ENCODE results near the gene FOXRED1.
A peak's percentile ranks its signal among the peaks of the same experiment; 100 is the strongest.
"Not testable (repeated sequence)": the region's sequence is repeated elsewhere in the genome, so short reads cannot be mapped to it uniquely, and the experiment has no call there.

The FOXRED1 gene

DNA sequence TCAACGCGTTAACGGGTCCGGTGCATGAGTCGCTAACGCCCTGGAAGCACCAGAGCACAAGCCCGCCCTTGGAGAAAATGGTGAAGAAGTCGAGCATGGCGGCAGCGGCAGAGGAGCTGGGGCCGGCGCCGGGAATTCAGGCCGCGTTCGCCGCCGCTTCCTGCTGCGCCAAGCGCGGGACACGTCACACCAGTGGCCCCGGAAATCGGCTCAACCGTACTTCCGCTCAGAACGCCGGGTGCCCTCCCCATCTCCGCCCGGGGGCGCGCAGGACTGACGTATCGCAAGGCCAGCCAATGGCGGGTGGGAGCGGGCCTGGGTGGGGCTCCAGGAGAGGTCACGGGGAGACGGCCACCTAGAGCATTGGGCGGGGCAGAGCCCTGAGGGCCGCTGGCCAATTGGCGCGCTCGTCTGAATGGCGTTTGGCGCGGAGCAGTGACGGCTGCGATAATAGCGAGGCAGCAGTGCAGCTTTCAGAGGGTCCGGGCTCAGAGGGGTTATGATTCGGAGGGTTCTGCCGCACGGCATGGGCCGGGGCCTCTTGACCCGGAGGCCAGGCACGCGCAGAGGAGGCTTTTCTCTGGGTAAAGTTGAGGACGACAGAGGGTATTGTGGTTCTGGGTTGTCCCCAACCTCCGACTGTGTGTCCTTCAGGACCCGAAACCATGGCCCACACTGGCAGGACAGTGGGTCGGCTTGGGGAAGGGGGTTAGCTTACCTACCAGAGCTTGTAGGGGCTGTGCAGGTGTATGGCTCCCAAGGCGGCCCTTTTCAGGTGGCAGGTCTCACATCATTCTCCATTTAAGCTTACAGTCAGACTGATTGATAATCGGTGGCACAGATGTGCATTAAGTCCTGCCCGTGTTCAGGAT is at the start of gene FOXRED1, which contains the start of gene SRPRA:
Gene FOXRED1, plus strand, starts transcription at position 447 of the 872 bp plus-strand sequence. Its CDS starts 53 bp downstream, at position 500.
Gene SRPRA, minus strand, starts transcription at position 188 of the 872 bp plus-strand sequence. Its CDS starts 91 bp downstream, at position 97.
- DNase-seq (ENCODE audit: low read depth), result peak; percentile 100

- DNase-seq (ENCODE audit: low read depth), result no peak
Observed at GRCh38 chr11:126219547-126219946, 49.4 kb upstream of the FOXRED1 start.

GRCh38 chr11:126224647-126225294 is 44.2 kb upstream of the FOXRED1 start:
- no peak for DNase-seq (ENCODE audit: low read depth)

DNA sequence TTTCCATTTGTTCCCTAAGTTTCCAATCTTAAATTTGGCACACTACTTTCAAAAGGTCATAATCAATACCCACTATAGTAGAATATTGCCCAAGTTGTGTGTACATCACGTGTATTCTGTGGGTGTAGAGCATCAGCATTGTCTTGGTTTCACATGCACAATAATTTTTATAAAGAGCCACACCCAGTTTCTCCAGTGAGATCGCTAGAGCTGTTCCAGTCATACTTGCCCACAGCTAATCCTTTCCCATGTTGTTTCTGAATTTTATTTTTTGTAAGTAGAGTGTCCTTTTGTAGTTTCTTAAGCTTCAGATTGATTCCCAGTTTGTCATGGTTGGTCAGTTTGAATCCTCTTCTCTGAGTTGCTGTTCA is 43.7 kb upstream of the FOXRED1 start:
- DNase-seq (ENCODE audit: low read depth), result no peak

DNA sequence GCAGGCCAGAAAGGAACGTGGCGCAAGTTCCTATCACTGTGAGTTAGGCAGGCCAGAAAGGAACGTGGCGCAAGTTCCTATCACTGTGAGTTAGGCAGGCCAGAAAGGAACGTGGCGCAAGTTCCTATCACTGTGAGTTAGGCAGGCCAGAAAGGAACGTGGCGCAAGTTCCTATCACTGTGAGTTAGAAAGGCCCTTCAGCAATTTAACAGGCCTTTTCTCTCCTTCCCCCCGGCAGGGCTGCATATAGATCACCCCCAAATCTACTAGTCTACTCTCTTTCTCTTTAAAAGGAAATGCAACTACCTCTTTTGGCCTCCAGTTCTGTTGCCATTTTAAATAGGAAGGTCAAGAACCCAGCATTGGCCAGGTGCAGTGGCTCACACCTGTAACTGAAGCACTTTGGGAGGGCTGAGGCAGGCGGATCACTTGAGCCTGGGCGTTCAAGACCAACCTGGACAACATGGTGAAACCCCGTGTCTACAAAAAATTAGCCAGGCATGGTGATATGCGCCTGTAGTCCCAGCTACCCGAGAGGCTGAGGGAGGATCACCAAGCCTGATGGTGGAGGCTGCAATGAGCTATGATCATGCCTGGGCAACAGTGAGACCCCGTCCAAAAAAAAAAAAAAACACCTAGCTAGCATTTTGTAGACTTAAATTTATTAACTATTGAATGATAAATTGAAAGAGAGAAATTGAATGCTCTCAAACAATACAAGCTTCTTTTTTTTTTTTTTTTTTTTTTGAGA is 42.4 kb upstream of the FOXRED1 start:
- no peak for DNase-seq (ENCODE audit: low read depth)

DNA sequence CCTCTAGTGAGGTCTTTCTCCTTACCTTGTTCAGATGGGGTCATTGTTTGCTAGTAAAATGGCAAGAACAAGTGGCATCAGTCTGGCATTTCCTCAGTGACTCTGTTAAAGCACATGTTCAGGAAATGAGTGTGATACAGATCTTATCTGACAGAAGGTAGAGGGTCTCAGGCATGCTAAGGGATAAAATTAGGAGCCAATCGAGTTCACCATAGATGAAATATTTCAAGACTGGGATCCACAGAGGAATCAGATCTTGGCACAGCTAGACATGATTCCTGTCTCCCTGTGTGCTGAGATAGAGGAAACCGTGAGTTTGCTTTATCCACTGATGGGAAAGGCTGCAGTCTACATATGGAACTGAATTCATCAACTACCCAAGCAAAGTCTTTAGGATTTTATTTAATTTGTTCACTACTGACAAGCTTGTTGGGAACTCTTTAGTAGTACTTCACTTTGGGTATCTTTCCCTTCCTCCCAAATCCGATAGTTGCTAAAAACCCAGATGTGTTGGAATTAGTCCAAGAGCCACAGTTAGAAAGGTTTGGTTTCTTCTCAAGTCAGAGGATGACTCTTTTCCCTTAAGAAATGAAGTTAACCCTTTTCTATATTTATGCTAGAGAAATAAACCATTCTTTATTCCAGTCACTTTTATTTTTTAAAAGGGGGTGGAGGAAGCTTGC is 39.0 kb upstream of the FOXRED1 start:
- DNase-seq (ENCODE audit: low read depth), result no peak

- no peak for DNase-seq (ENCODE audit: low read depth)
Observed at GRCh38 chr11:126231725-126232459, 37.1 kb upstream of the FOXRED1 start.

DNA sequence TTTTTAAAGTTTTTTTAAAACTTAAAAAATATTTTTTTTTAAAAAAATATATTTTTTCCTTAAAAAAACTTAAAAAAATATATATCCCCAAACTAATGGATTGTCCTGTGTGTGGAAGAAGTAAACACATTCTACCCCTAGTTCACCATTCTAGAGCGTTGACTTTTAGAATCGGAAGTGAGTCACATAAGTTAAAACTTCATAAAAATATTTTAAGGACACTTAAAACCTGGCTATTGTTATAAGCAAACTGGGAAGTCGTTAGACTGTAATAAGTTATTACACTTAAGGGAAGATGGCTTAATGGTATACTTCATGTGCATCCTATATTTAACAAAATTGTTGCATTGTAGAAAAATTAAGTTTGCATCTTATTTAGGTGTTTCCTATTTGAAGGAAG is 36.3 kb upstream of the FOXRED1 start:
- DNase-seq (ENCODE audit: low read depth), result no peak

- no peak for DNase-seq (ENCODE audit: low read depth)
Observed at GRCh38 chr11:126233391-126233790, 35.6 kb upstream of the FOXRED1 start.

DNA sequence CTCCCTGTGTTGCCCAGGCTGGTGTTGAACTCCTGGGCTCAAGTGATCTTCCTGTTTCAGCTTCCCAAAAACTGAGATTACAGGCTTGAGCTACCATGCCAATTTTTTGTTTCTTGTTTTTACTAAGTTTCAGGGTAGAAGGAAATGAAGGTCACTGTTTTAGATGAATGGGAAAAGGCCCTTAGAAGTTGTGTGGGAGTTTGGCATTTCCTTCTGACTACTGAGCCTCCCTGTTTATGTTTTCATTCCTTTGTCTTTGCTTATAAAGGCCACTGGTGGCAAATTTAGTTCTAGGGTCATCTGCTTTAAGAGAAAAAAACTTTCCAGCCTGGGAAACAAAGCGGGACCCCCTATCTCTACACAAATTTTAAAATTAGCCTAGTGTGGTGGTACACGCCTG is 22.3 kb upstream of the FOXRED1 start:
- no peak for DNase-seq (ENCODE audit: low read depth)

DNA sequence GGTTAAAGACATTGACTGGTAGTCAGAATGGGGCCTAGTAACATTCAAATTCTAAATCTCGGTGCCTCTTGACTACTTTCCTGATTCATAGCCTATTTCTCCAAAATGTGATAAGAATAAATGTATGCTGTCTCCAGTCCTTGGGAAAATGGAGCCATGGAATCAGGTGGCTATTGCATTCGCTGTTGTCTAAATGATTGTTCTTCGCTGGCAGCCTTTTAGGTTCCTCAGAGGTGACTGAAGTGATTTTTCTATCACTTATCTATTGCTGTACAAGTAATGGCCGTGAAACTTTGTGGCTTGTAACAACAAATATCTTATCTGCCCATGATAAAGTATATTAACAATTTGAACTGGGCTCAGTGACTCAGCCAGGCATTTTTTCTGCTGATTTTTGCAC is 15.7 kb upstream of the FOXRED1 start:
- no peak for DNase-seq (ENCODE audit: low read depth)

- no peak for DNase-seq (ENCODE audit: low read depth)
Observed at GRCh38 chr11:126254819-126255218, 14.1 kb upstream of the FOXRED1 start.

- not testable (repeated sequence) for DNase-seq (ENCODE audit: low read depth)
Observed at GRCh38 chr11:126255507-126255906, 13.4 kb upstream of the FOXRED1 start.

DNA sequence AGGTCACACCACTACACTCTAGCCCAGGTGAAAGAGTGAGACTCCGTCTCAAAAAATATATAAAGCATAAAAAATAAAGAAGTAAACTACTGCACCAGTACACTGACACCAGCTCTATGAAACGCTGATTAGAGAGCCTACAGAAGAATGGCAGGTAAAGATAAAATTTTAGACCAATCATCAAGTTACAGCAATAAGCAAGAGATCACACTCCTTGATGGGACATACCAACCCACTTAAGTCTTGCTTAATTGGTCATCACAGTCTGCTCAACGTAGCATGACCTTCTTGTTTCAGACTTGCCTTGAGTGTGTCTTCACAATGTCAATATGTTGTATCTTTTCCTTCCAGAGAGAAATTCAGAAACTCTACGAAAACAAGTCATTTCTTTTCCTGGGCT is 12.7 kb upstream of the FOXRED1 start:
- no peak for DNase-seq (ENCODE audit: low read depth)

DNA sequence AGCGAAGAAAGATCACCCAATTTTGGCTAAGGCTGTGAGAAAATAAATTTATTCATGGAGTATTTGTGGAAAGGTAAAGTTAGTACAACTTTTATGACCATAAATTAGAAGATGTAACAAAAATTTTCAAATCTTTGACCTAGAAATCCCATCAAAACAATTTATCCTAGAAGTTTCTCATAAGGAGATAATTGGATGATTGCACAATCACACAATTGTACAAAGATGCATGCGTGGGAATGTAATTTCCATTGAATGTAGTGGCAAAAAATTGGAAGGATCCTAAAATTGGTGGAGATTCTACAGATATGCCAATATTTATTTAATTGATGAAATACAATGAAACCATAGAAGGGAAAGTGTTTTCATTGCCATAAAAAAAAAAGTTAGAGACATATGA is 11.8 kb upstream of the FOXRED1 start:
- no peak for DNase-seq (ENCODE audit: low read depth)

GRCh38 chr11:126257764-126258163 is 11.2 kb upstream of the FOXRED1 start:
- DNase-seq (ENCODE audit: low read depth), result no peak

DNA sequence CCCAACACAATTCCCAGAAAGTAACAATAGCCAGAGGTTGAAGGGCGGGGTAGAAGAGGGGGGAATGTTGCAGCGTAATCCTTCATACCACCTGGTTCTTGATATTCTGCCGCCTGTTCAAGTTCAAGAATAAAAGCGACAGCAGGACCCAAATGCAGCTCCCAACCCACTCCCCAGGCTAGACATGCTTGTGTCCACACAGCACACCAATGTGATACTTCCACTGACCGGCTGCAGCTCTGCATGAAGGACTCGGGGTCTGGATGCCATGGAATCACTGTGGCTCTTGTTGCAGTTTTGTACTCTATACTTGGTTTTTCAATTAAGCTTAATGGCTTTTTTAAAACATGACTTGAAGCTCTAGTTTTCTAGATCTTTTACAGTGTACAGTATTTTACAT is 6.7 kb upstream of the FOXRED1 start:
- no peak for DNase-seq (ENCODE audit: low read depth)

GRCh38 chr11:126263489-126263888 is 5.5 kb upstream of the FOXRED1 start:
- DNase-seq (ENCODE audit: low read depth), result no peak

DNA sequence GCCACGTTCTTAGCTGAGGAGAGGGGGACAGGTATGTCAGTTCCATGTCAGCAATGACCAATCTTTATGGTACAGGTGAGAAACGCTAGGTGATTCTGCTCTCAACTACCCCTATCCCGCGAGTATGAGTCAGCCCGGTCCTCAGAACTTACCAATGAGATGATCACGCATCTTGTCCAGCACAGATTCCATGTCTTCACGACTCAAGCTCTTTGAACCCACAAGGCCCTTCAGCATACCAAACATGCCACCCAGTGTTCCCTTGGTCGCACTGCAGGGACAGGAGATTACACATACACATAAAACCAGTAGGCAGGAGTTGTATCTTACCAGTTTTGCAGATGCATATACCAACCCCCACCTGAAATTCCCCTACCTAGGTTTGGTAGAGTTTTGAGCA is 3.1 kb upstream of the FOXRED1 start:
- no peak for DNase-seq (ENCODE audit: low read depth)

GRCh38 chr11:126267650-126268049 is 1.3 kb upstream of the FOXRED1 start:
- no peak for DNase-seq (ENCODE audit: low read depth)

GRCh38 chr11:126268361-126268707 is 620 bp upstream of the FOXRED1 start:
- no peak for DNase-seq (ENCODE audit: low read depth)

DNA sequence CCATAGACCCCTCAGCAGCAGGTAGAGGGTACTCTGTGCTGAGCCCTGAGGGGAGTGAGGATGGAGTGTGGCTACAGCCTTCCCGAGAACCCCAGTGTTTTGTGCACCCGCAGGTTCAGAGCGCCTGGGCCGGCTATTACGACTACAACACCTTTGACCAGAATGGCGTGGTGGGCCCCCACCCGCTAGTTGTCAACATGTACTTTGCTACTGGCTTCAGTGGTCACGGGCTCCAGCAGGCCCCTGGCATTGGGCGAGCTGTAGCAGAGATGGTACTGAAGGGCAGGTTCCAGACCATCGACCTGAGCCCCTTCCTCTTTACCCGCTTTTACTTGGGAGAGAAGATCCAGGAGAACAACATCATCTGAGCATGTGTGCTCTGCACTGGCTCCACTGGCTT is 8.4 kb downstream of the FOXRED1 start:
- no peak for DNase-seq (ENCODE audit: low read depth)
